ENCODE results near the gene ZNF608.
A peak's percentile ranks its signal among the peaks of the same experiment; 100 is the strongest.

ZNF608 gene

GRCh38 chr5:124752854-124753720 lies 6.6 kb upstream of the ZNF608 start:
- no peak for DNase-seq (ENCODE audit: low spot score)

GRCh38 chr5:124751031-124751430 lies 4.6 kb upstream of the ZNF608 start:
- no peak for DNase-seq (ENCODE audit: low spot score)

- peak; percentile 59 for DNase-seq (ENCODE audit: low spot score)
Observed at GRCh38 chr5:124748687-124749594, 2.5 kb upstream of the ZNF608 start.

GRCh38 chr5:124747791-124748686 lies 1.6 kb upstream of the ZNF608 start:
- no peak for DNase-seq (ENCODE audit: low spot score)

- no peak for DNase-seq (ENCODE audit: low spot score)
Observed at GRCh38 chr5:124746916-124747790, 714 bp upstream of the ZNF608 start.

- no peak for DNase-seq (ENCODE audit: low spot score)
Observed at GRCh38 chr5:124745007-124745927, 1.2 kb downstream of the ZNF608 start.

GRCh38 chr5:124744170-124744971 lies 2.1 kb downstream of the ZNF608 start:
- no peak for DNase-seq (ENCODE audit: low spot score)

GRCh38 chr5:124743602-124744169 lies 2.8 kb downstream of the ZNF608 start:
- DNase-seq (ENCODE audit: low spot score): no peak

- DNase-seq (ENCODE audit: low spot score): no peak
Observed at GRCh38 chr5:124742983-124743601, 3.3 kb downstream of the ZNF608 start.

- no peak for DNase-seq (ENCODE audit: low spot score)
Observed at GRCh38 chr5:124742521-124742920, 3.9 kb downstream of the ZNF608 start.

- DNase-seq (ENCODE audit: low spot score): no peak
Observed at GRCh38 chr5:124741711-124742496, 4.5 kb downstream of the ZNF608 start.

GRCh38 chr5:124740991-124741583 lies 5.4 kb downstream of the ZNF608 start:
- DNase-seq (ENCODE audit: low spot score): no peak

GRCh38 chr5:124740071-124740470 lies 6.4 kb downstream of the ZNF608 start:
- DNase-seq (ENCODE audit: low spot score): no peak

- no peak for DNase-seq (ENCODE audit: low spot score)
Observed at GRCh38 chr5:124739634-124740025, 6.8 kb downstream of the ZNF608 start.

GRCh38 chr5:124738681-124739633 lies 7.5 kb downstream of the ZNF608 start:
- DNase-seq (ENCODE audit: low spot score): no peak

GRCh38 chr5:124737651-124738050 lies 8.8 kb downstream of the ZNF608 start:
- DNase-seq (ENCODE audit: low spot score): no peak

All from HuH-7.5 (cell line).